SW 1271 (cell line): ENCODE results near the gene RNF207.
"Not testable (repeated sequence)": the region's sequence is repeated elsewhere in the genome, so short reads cannot be mapped to it uniquely, and the experiment has no call there.

Source experiments
- DNase-seq, 2 experiments: peaks; one replicate each; lab custom pipeline; 2025; lab: John Stamatoyannopoulos, UW

Gene RNF207

GRCh38 chr1:6200188-6200809 is 5.6 kb upstream of the RNF207 start:
- no peak for DNase-seq

GRCh38 chr1:6202256-6202655 is 3.7 kb upstream of the RNF207 start:
- DNase-seq: no peak

GRCh38 chr1:6206520-6206855 is 569 bp downstream of the RNF207 start:
- no peak for DNase-seq

- DNase-seq: no peak
Measured at GRCh38 chr1:6207075-6207885, 1.4 kb downstream of the RNF207 start.

- DNase-seq: no peak
Measured at GRCh38 chr1:6207921-6208320, 2.0 kb downstream of the RNF207 start.

GRCh38 chr1:6208723-6209660 is 3.1 kb downstream of the RNF207 start:
- DNase-seq: no peak

- DNase-seq: no peak
Measured at GRCh38 chr1:6209661-6210580, 4.0 kb downstream of the RNF207 start.

GRCh38 chr1:6210591-6211355 is 4.9 kb downstream of the RNF207 start:
- DNase-seq: no peak

GRCh38 chr1:6211731-6212130 is 5.8 kb downstream of the RNF207 start:
- DNase-seq: no peak

GRCh38 chr1:6212193-6212959 is 6.5 kb downstream of the RNF207 start:
- DNase-seq: no peak

GRCh38 chr1:6218375-6219164 is 12.7 kb downstream of the RNF207 start:
- no peak for DNase-seq

- not testable (repeated sequence) for DNase-seq
Measured at GRCh38 chr1:6219641-6220040, 13.7 kb downstream of the RNF207 start.

- no peak for DNase-seq
Measured at GRCh38 chr1:6220236-6220635, 14.3 kb downstream of the RNF207 start.

- no peak for DNase-seq
Measured at GRCh38 chr1:6221210-6221784, 15.4 kb downstream of the RNF207 start.

GRCh38 chr1:6222636-6223035 is 16.7 kb downstream of the RNF207 start:
- no peak for DNase-seq

GRCh38 chr1:6223617-6224016 is 17.7 kb downstream of the RNF207 start:
- DNase-seq: no peak

GRCh38 chr1:6224718-6225117 is 18.8 kb downstream of the RNF207 start:
- DNase-seq: no peak

GRCh38 chr1:6225651-6226050 is 19.7 kb downstream of the RNF207 start:
- no peak for DNase-seq

- DNase-seq: no peak
Measured at GRCh38 chr1:6233376-6233775, 27.5 kb downstream of the RNF207 start.
